Stimulated activated naive B cell treated with anti-CD40 and anti-IgM and Interleukin-4, amounts not matched to agents 10 μg/mL and 1 μg/mL and 100 μg/mL, for 72 hours (primary cell): Measurements from ENCODE around the gene TSPOAP1.

Experiments used
- ATAC-seq, 2 donors: fragments of 150-1000 bp; cut with Tn5 transposase; replicated peaks; 2 replicates each; pipeline ENCODE4 v1.10.0; 2021; ENCODE audit warnings: moderate library complexity in 1 of 2
- DNase-seq: peaks from one replicate; pipeline ENCODE4 v3.0.0; 2021
- H3K27ac Mint-ChIP-seq: one replicate; pipeline ENCODE4 v1.8.0; 2022; ENCODE audit warnings: mild to moderate bottlenecking, mixed read lengths
- H3K27me3 Mint-ChIP-seq, 2 donors: one replicate each; pipeline ENCODE4 v1.8.0; 2022; ENCODE audit warnings: mixed read lengths in 2 of 2
- H3K36me3 Mint-ChIP-seq, 2 donors: one replicate each; pipeline ENCODE4 v1.8.0; 2022; ENCODE audit warnings: mixed read lengths in 2 of 2, mild to moderate bottlenecking in 1 of 2
- H3K4me1 Mint-ChIP-seq, 2 donors: one replicate each; pipeline ENCODE4 v1.8.0; 2022; ENCODE audit warnings: mixed read lengths in 2 of 2, mild to moderate bottlenecking in 1 of 2
- H3K4me3 Mint-ChIP-seq, 2 donors: one replicate each; pipeline ENCODE4 v1.8.0; 2022; ENCODE audit warnings: mild to moderate bottlenecking in 2 of 2, mixed read lengths in 2 of 2, moderate library complexity in 1 of 2
- H3K9me3 Mint-ChIP-seq, 2 donors: one replicate each; pipeline ENCODE4 v1.8.0; 2022; ENCODE audit warnings: mixed read lengths in 2 of 2, mild to moderate bottlenecking in 1 of 2

Gene TSPOAP1

GRCh38 chr17:58332778-58333735 lies 4.5 kb upstream of the TSPOAP1 start:
- H3K27me3 Mint-ChIP-seq = peaks cover 16 to 22% of the 10 kb centered on the region in 2 donors
- H3K27ac Mint-ChIP-seq = peak overlapping the region; percentile 100
- H3K9me3 Mint-ChIP-seq = peaks cover 5 to 6% of the 10 kb centered on the region in 2 donors
- peaks cover 47 to 58% of the 10 kb centered on the region in 2 donors for H3K36me3 Mint-ChIP-seq
- ATAC-seq (peak; percentile 0 to 1), DNase-seq (peak; percentile 76)
- peaks cover 80 to 95% of the 10 kb centered on the region in 2 donors for H3K4me1 Mint-ChIP-seq
- peak overlapping the region; percentile 100 for H3K4me3 Mint-ChIP-seq

- peaks cover 5 to 6% of the 10 kb centered on the region in 2 donors for H3K9me3 Mint-ChIP-seq
- H3K4me3 Mint-ChIP-seq = peak overlapping the region; percentile 100
- ATAC-seq (peak; percentile 10 to 17), DNase-seq (peak; percentile 92)
- peaks cover 78 to 95% of the 10 kb centered on the region in 2 donors for H3K4me1 Mint-ChIP-seq
- H3K36me3 Mint-ChIP-seq = peaks cover 45 to 56% of the 10 kb centered on the region in 2 donors
- peak overlapping the region; percentile 100 for H3K27ac Mint-ChIP-seq
- H3K27me3 Mint-ChIP-seq = peaks cover 16 to 26% of the 10 kb centered on the region in 2 donors
Measured at GRCh38 chr17:58331815-58332777, 3.5 kb upstream of the TSPOAP1 start.

- H3K9me3 Mint-ChIP-seq = peaks cover 5 to 6% of the 10 kb centered on the region in 2 donors
- DNase-seq (peak; percentile 65), ATAC-seq (no peak)
- peaks cover 45 to 62% of the 10 kb centered on the region in 2 donors for H3K36me3 Mint-ChIP-seq
- peak overlapping the region; percentile 100 for H3K4me3 Mint-ChIP-seq
- H3K4me1 Mint-ChIP-seq = peaks cover 74 to 94% of the 10 kb centered on the region in 2 donors
- peak overlapping the region; percentile 100 for H3K27ac Mint-ChIP-seq
- H3K27me3 Mint-ChIP-seq = peaks cover 16 to 32% of the 10 kb centered on the region in 2 donors
Measured at GRCh38 chr17:58330997-58331814, 2.6 kb upstream of the TSPOAP1 start.

GRCh38 chr17:58330538-58330996 lies 2.0 kb upstream of the TSPOAP1 start:
- H3K36me3 Mint-ChIP-seq = peaks cover 45 to 64% of the 10 kb centered on the region in 2 donors
- ATAC-seq (no peak), DNase-seq (peak; percentile 37)
- H3K27ac Mint-ChIP-seq = peak overlapping the region; percentile 100
- peaks cover 5 to 6% of the 10 kb centered on the region in 2 donors for H3K9me3 Mint-ChIP-seq
- peak overlapping the region; percentile 100 for H3K4me3 Mint-ChIP-seq
- peaks cover 72 to 94% of the 10 kb centered on the region in 2 donors for H3K4me1 Mint-ChIP-seq
- H3K27me3 Mint-ChIP-seq = peaks cover 16 to 35% of the 10 kb centered on the region in 2 donors

GRCh38 chr17:58329810-58330537 lies 1.4 kb upstream of the TSPOAP1 start:
- peaks cover 45 to 62% of the 10 kb centered on the region in 2 donors for H3K36me3 Mint-ChIP-seq
- peak; percentile 63 for DNase-seq
- H3K27ac Mint-ChIP-seq = peak overlapping the region; percentile 100
- peak; percentile 8 to 11 for ATAC-seq
- peaks cover 72 to 94% of the 10 kb centered on the region in 2 donors for H3K4me1 Mint-ChIP-seq
- H3K9me3 Mint-ChIP-seq = peaks cover 5 to 6% of the 10 kb centered on the region in 2 donors
- H3K27me3 Mint-ChIP-seq = peaks cover 16 to 39% of the 10 kb centered on the region in 2 donors
- H3K4me3 Mint-ChIP-seq = peak overlapping the region; percentile 100

- ATAC-seq (peak; percentile 41 to 51), DNase-seq (peak; percentile 91)
- H3K36me3 Mint-ChIP-seq = peaks cover 45 to 62% of the 10 kb centered on the region in 2 donors
- peak overlapping the region; percentile 81 to 100 for H3K4me3 Mint-ChIP-seq
- peaks cover 66 to 89% of the 10 kb centered on the region in 2 donors for H3K4me1 Mint-ChIP-seq
- peak overlapping the region; percentile 100 for H3K27ac Mint-ChIP-seq
- peaks cover 5 to 6% of the 10 kb centered on the region in 2 donors for H3K9me3 Mint-ChIP-seq
- peaks cover 16 to 39% of the 10 kb centered on the region in 2 donors for H3K27me3 Mint-ChIP-seq
Measured at GRCh38 chr17:58329035-58329809, 627 bp upstream of the TSPOAP1 start.

- H3K4me3 Mint-ChIP-seq = peak overlapping the region; percentile 81 to 100
- peaks cover 40 to 55% of the 10 kb centered on the region in 2 donors for H3K36me3 Mint-ChIP-seq
- no peak for ATAC-seq
- peaks cover 61 to 76% of the 10 kb centered on the region in 2 donors for H3K4me1 Mint-ChIP-seq
- H3K9me3 Mint-ChIP-seq = peaks cover 5 to 6% of the 10 kb centered on the region in 2 donors
- H3K27me3 Mint-ChIP-seq = peaks cover 16 to 39% of the 10 kb centered on the region in 2 donors
- peak; percentile 55 for DNase-seq
- peak overlapping the region; percentile 100 for H3K27ac Mint-ChIP-seq
Measured at GRCh38 chr17:58327363-58328194, 1.0 kb downstream of the TSPOAP1 start.

GRCh38 chr17:58326609-58327362 lies 1.8 kb downstream of the TSPOAP1 start:
- H3K9me3 Mint-ChIP-seq = peaks cover 0 to 2% of the 10 kb centered on the region in 2 donors
- peaks cover 9 to 33% of the 10 kb centered on the region in 2 donors for H3K27me3 Mint-ChIP-seq
- peak overlapping the region; percentile 58 to 100 for H3K4me3 Mint-ChIP-seq
- H3K27ac Mint-ChIP-seq = peak overlapping the region; percentile 100
- DNase-seq = peak; percentile 15
- peaks cover 56 to 69% of the 10 kb centered on the region in 2 donors for H3K4me1 Mint-ChIP-seq
- ATAC-seq = no peak
- H3K36me3 Mint-ChIP-seq = peaks cover 37 to 48% of the 10 kb centered on the region in 2 donors

GRCh38 chr17:58325976-58326468 lies 2.6 kb downstream of the TSPOAP1 start:
- H3K4me1 Mint-ChIP-seq = peaks cover 51 to 61% of the 10 kb centered on the region in 2 donors
- H3K9me3 Mint-ChIP-seq = no peaks in the 10 kb centered on the region
- H3K27ac Mint-ChIP-seq = peak overlapping the region; percentile 100
- peaks cover 2 to 26% of the 10 kb centered on the region in 2 donors for H3K27me3 Mint-ChIP-seq
- peak overlapping the region; percentile 40 to 100 for H3K4me3 Mint-ChIP-seq
- peaks cover 29 to 40% of the 10 kb centered on the region in 2 donors for H3K36me3 Mint-ChIP-seq
- ATAC-seq = no peak
- peak; percentile 29 for DNase-seq

GRCh38 chr17:58325289-58325726 lies 3.3 kb downstream of the TSPOAP1 start:
- peak overlapping the region; percentile 68 to 73 for H3K4me3 Mint-ChIP-seq
- peaks cover 0 to 21% of the 10 kb centered on the region in 2 donors for H3K27me3 Mint-ChIP-seq
- no peaks in the 10 kb centered on the region for H3K9me3 Mint-ChIP-seq
- peaks cover 47 to 54% of the 10 kb centered on the region in 2 donors for H3K4me1 Mint-ChIP-seq
- peaks cover 22 to 33% of the 10 kb centered on the region in 2 donors for H3K36me3 Mint-ChIP-seq
- peak overlapping the region; percentile 100 for H3K27ac Mint-ChIP-seq
- ATAC-seq (no peak), DNase-seq (peak; percentile 27)
